Ovary (tissue), 9 donors: ENCODE results near the gene AKNA. TPM values are rescaled to one million over a fixed set of nuclear protein-coding genes. Genes with fewer than 3 reads are reported as not detected.

Experiments
- DNase-seq, 5 donors: peaks; one replicate each; pipeline ENCODE4 v3.0.0-alpha.2; 2019 to 2020
- H3K27ac ChIP-seq, 2 donors: fragments of 200-600 bp; one replicate each; pipeline versions ENCODE4 v1.5.1 to v1.8.0; 2019 to 2022
- H3K27me3 ChIP-seq: fragments of 200-600 bp; one replicate; pipeline ENCODE4 v1.8.0; 2022
- H3K36me3 ChIP-seq: fragments of 200-600 bp; sonication (generic); one replicate; pipeline ENCODE4 v1.5.1; 2019
- H3K4me1 ChIP-seq: one replicate; pipeline ENCODE4 v1.8.1; 2013; ENCODE audit warnings: mild to moderate bottlenecking, moderate library complexity; ENCODE audit not compliant: insufficient read depth
- H3K4me3 ChIP-seq: fragments of 200-600 bp; sonication (generic); one replicate; pipeline ENCODE4 v1.5.1; 2017
- H3K9me3 ChIP-seq, 2 donors: fragments of 200-600 bp in 1 of 2; sonication (generic) in 1 of 2; one replicate each; pipeline versions ENCODE4 v1.5.1 to v1.8.1; 2013 to 2019; ENCODE audit warnings: mild to moderate bottlenecking in 1 of 2, moderate library complexity in 1 of 2
- EP300 ChIP-seq: sonication (generic); formaldehyde crosslinking; IDR thresholded peaks from one replicate; pipeline ENCODE4 v1.6.1; 2017; ENCODE audit warnings: antibody characterized with exemption
- POLR2A ChIP-seq: fragments of 450-650 bp; IDR thresholded peaks from one replicate; pipeline ENCODE4 v1.6.1; 2017; ENCODE audit warnings: antibody characterized with exemption, mild to moderate bottlenecking, moderate library complexity
- WGBS, 3 donors: extraction: QIAGEN DNeasy Blood & Tissue Kit in 1 of 3; methylation state at CpG; one replicate each; pipeline versions ENCODE4 v1.1.5 to v1.1.7; 2013 to 2017; 5-methylcytosine and 5-hydroxymethylcytosine counted together
- intact Hi-C, 4 donors: fragments of 100-400 bp; cut with DNase I; formaldehyde crosslinking; loops; one replicate each; pipeline versions ENCODE4 v1.11.0 to v1.15.1; 2022 to 2023
- polyA plus RNA-seq, 2 donors: library from polyadenylated mRNA; stranded (reverse); fragments of 200-250 nt in 1 of 2; fragments of 350-450 nt in 1 of 2; fragmentation: Illumina TruSeq in 1 of 2; extraction: RNeasy Lipid Tissue Mini Kit (QIAGEN cat#74804) in 1 of 2; gene quantifications; one replicate each; pipeline ENCODE4 v1.2.3, GENCODE V29; 2013 to 2014
- total RNA-seq, 7 donors: library from RNA; depleted of rRNA in 2 of 7; stranded (reverse); fragments of >200 nt in 2 of 7; fragmentation: NEBNext Ultra II Directional in 3 of 7; extraction: Animal tissue kit (Norgen Biotek cat#: 25700) in 3 of 7; gene quantifications; one replicate each; pipeline versions ENCODE4 v1.1.0 to v1.2.4, GENCODE V29; 2016 to 2023
- TF ChIP-seq, protein P1 (sequence below), 3 donors: fragments of 450-650 bp in 2 of 3; fragments of 200-600 bp in 1 of 3; IDR thresholded peaks; one replicate each; pipeline versions ENCODE4 v1.5.1 to v1.8.0; 2016 to 2022; ENCODE audit warnings: antibody characterized with exemption in 3 of 3, mild to moderate bottlenecking in 1 of 3
- donor health status: DM: no; HTN: no; CAD: no; lungs with moderate emphysema.
- donor health status: DM: no; HTN: no; CAD: no.
- donor health status: Bipolar disorder and iron deficiency.
- donor health status: DM: yes; HTN: yes; CAD: no.
- donor health status: DM: no; HTN: no; CAD: no.
- donor health status: DM: yes; HTN: yes; CAD: no.

The AKNA gene
- total and polyA plus RNA-seq, 9 donors, result 12.9 to 123 (median 36.4) TPM

DNA sequence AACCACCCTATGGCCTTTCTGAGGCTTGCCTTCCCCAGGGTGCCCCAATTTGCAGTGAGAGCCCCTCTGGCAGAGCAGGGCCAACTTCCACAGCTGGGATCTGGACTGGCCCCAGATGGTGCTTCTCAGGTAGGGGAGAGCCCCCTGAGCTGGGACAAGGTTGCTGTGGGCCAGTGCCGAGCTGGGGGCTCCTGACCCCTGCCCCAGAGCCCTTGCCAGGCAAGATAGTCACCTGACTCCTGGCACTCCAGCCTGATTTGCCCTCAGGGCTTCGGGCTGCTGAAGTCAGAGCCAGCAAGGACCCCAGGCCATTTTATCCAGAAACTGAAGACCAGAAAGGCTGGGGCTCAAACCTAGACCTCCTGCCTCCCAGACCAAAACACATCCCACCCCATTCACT, 33.4 kb upstream of the AKNA start:
- H3K9me3 ChIP-seq, result no peaks in the 10 kb centered on the region
- no peaks in the 10 kb centered on the region for H3K4me1 ChIP-seq
- intact Hi-C loops, result no loop called here
- no peaks in the 10 kb centered on the region for H3K27me3 ChIP-seq
- H3K27ac ChIP-seq, result no peak overlapping the region
- peak in 1 of 5 donors; percentile 20 for DNase-seq
- TF ChIP-seq EP300 (no peak), POLR2A (no peak)
- TF ChIP-seq, protein P1, sequence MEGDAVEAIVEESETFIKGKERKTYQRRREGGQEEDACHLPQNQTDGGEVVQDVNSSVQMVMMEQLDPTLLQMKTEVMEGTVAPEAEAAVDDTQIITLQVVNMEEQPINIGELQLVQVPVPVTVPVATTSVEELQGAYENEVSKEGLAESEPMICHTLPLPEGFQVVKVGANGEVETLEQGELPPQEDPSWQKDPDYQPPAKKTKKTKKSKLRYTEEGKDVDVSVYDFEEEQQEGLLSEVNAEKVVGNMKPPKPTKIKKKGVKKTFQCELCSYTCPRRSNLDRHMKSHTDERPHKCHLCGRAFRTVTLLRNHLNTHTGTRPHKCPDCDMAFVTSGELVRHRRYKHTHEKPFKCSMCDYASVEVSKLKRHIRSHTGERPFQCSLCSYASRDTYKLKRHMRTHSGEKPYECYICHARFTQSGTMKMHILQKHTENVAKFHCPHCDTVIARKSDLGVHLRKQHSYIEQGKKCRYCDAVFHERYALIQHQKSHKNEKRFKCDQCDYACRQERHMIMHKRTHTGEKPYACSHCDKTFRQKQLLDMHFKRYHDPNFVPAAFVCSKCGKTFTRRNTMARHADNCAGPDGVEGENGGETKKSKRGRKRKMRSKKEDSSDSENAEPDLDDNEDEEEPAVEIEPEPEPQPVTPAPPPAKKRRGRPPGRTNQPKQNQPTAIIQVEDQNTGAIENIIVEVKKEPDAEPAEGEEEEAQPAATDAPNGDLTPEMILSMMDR (IDR thresholded peaks at IDR 0.05), result no peak
- no peaks in the 10 kb centered on the region for H3K36me3 ChIP-seq
- H3K4me3 ChIP-seq, result no peak overlapping the region
- 79 to 91% (median 87%) methylated on average over 2 of the region's 2 CpGs for WGBS, 3 donors

DNA sequence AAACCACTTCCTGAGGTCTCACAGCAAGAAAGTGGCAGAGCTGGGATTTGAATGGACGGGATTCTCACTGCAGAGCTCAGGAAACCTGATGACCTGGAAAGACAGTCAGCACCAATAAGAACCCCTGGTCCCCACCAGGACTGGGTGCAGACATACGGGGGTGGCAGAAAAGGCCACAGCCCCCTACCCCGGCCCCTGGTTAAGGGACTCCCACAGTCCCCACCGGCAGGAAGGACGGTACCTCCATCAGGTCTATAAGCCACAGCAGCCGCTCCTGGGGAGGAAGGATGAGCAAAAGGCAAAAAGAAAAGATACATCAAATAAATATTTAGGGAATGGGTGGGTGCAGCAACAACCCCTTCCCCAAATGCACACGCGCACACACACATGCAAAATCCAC, 32.0 kb upstream of the AKNA start:
- 92 to 93% (median 93%) methylated on average over 8 of the region's 8 CpGs for WGBS, 3 donors
- TF ChIP-seq POLR2A (no peak), EP300 (no peak)
- TF ChIP-seq, protein P1 (IDR thresholded peaks at IDR 0.05), result no peak
- Histone ChIP-seq H3K36me3 (no peaks in the 10 kb centered on the region), H3K4me3 (no peak overlapping the region), H3K9me3 (no peaks in the 10 kb centered on the region), H3K27ac (no peak overlapping the region), H3K4me1 (no peaks in the 10 kb centered on the region), H3K27me3 (no peaks in the 10 kb centered on the region)
- intact Hi-C loops, result no loop called here
- peak in 1 of 5 donors; percentile 19 for DNase-seq

DNA sequence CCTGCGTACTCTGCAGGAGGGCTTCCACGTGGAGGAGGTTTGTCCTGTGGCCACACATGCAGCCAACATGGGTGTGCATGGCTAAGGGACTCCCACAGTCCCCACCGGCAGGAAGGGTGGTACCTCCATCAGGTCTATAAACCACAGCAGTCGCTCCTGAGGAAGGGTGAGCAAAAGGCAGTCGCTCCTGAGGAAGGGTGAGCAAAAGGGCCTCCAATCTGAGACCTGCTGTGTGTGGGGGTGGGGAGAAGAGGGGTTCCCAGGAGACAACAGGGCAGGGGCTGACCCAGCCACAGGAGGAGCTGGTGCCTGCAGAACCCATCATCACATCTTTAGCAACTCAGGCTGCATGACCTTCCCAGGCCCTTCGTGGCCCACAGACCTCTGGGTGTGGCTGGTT, 30.3 kb upstream of the AKNA start:
- WGBS, 3 donors, result 80 to 86% (median 85%) methylated on average over 6 of the region's 6 CpGs
- no peaks in the 10 kb centered on the region for H3K27me3 ChIP-seq
- H3K27ac ChIP-seq, result no peak overlapping the region
- H3K9me3 ChIP-seq, result no peaks in the 10 kb centered on the region
- no peak overlapping the region for H3K4me3 ChIP-seq
- peak in 1 of 5 donors; percentile 23 for DNase-seq
- peaks cover 10% of the 10 kb centered on the region for H3K4me1 ChIP-seq
- TF ChIP-seq EP300 (no peak), POLR2A (no peak)
- TF ChIP-seq, protein P1 (IDR thresholded peaks at IDR 0.05), result no peak
- no peaks in the 10 kb centered on the region for H3K36me3 ChIP-seq
- intact Hi-C loops, result no loop called here

DNA sequence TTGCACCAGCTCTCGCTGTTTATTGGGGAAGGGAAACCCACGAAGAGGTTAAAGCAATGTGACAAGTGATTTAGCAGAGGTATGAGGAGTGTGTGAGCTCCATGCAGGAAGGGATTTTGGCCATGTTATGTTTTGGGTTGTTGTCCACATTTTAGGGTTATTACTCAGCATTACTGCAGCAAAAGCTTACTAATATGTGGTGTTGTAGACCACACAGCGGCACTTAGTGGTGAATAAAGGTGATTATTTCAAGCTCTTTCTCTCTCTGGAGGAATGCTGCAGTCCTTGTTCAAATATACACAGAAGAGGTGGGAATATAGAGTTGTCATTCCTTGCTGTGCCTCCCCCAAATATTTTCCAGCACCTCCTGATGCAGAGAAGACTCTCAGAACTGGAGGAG, 29.7 kb upstream of the AKNA start:
- DNase-seq, result no peak
- Histone ChIP-seq H3K9me3 (no peaks in the 10 kb centered on the region), H3K27me3 (no peaks in the 10 kb centered on the region), H3K4me3 (no peak overlapping the region), H3K4me1 (peaks cover 10% of the 10 kb centered on the region), H3K27ac (no peak overlapping the region), H3K36me3 (no peaks in the 10 kb centered on the region)
- TF ChIP-seq EP300 (no peak), POLR2A (no peak)
- TF ChIP-seq, protein P1 (IDR thresholded peaks at IDR 0.05), result peak in 1 of 3 donors; percentile 40
- WGBS, 3 donors, result 60 to 78% (median 66%) methylated on average over 3 of the region's 3 CpGs
- intact Hi-C loops, result no loop called here

DNA sequence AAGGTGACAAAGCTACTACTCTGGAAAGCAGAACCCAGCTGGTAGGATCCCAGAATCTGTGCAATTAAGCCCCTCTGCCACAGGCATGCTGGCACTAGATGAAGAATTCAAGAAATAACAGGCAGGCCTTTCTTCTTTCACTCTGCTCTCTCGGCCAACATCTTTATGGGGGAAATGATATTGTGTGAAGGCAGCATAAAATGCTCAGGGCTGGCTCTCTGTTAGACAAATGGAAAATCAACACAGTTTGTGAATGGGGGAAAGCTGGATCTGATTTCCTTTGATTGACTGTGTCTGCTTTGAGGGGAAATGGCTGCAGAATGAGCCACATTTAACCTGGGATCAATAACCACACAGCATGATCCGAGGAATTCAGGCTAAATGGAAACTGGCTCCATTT, 29.1 kb upstream of the AKNA start:
- H3K4me1 ChIP-seq, result peaks cover 13% of the 10 kb centered on the region
- H3K27me3 ChIP-seq, result no peaks in the 10 kb centered on the region
- no peak for TF ChIP-seq EP300
- TF ChIP-seq, protein P1 (IDR thresholded peaks at IDR 0.05), result no peak
- no peak for TF ChIP-seq POLR2A
- intact Hi-C loops, result no loop called here
- H3K9me3 ChIP-seq, result no peaks in the 10 kb centered on the region
- no peak overlapping the region for H3K27ac ChIP-seq
- peak in 1 of 5 donors; percentile 5 for DNase-seq
- H3K4me3 ChIP-seq, result no peak overlapping the region
- WGBS, 3 donors, result 94 to 96% (median 95%) methylated on average over 2 of the region's 2 CpGs
- H3K36me3 ChIP-seq, result no peaks in the 10 kb centered on the region
